Endothelial cell of umbilical vein (primary cell): ENCODE data around the gene ASIC4.

ENCODE experiments used
- EZH2 ChIP-seq: IDR thresholded peaks from 2 replicates; pipeline ENCODE4 v1.6.1; 2012; ENCODE audit warnings: borderline replicate concordance, low read depth, mild to moderate bottlenecking, moderate library complexity, low read length, inconsistent platforms; ENCODE audit not compliant: severe bottlenecking
- FOS ChIP-seq: IDR thresholded peaks from 2 replicates; pipeline ENCODE4 v1.6.1; 2011; ENCODE audit warnings: mild to moderate bottlenecking, low read length, moderate library complexity, borderline replicate concordance; ENCODE audit not compliant: insufficient read depth
- GATA2 ChIP-seq: IDR thresholded peaks from 2 replicates; pipeline ENCODE4 v1.7.0; 2011; ENCODE audit warnings: low read depth, mild to moderate bottlenecking, moderate library complexity, mixed read lengths, low read length; ENCODE audit not compliant: insufficient read length, insufficient read depth
- JUN ChIP-seq: IDR thresholded peaks from 2 replicates; pipeline ENCODE4 v1.6.1; 2011; ENCODE audit warnings: borderline replicate concordance, low read depth; ENCODE audit not compliant: insufficient read length, insufficient read depth
- MYC ChIP-seq: IDR thresholded peaks from one replicate; pipeline ENCODE4 v1.6.1; 2011; ENCODE audit warnings: mild to moderate bottlenecking, low read depth, low read length
- POLR2A ChIP-seq: IDR thresholded peaks from 2 replicates; pipeline ENCODE4 v1.6.1; 2012; ENCODE audit warnings: low read depth, mild to moderate bottlenecking, control low read depth, low read length
- POLR2AphosphoS5 ChIP-seq: IDR thresholded peaks from 2 replicates; pipeline ENCODE4 v1.6.1; 2012; ENCODE audit warnings: low read depth, mild to moderate bottlenecking, control low read depth, low read length, moderate library complexity; ENCODE audit not compliant: insufficient read depth
- TF ChIP-seq, protein P1 (sequence below), 2 donors: IDR thresholded peaks; 1 replicate in 1 of 2; 2 replicates in 1 of 2; pipeline ENCODE4 v1.5.1; 2011; ENCODE audit warnings: low read length in 2 of 2, mild to moderate bottlenecking in 2 of 2, moderate library complexity in 2 of 2, control low read depth in 1 of 2, inconsistent platforms in 1 of 2, low read depth in 1 of 2; ENCODE audit not compliant: insufficient read depth in 1 of 2; ENCODE audit errors: extremely low read depth in 1 of 2
- TF ChIP-seq, protein P2 (sequence below): IDR thresholded peaks from 2 replicates; pipeline ENCODE4 v1.6.1; 2011; ENCODE audit not compliant: insufficient read depth, insufficient read length

DNA sequence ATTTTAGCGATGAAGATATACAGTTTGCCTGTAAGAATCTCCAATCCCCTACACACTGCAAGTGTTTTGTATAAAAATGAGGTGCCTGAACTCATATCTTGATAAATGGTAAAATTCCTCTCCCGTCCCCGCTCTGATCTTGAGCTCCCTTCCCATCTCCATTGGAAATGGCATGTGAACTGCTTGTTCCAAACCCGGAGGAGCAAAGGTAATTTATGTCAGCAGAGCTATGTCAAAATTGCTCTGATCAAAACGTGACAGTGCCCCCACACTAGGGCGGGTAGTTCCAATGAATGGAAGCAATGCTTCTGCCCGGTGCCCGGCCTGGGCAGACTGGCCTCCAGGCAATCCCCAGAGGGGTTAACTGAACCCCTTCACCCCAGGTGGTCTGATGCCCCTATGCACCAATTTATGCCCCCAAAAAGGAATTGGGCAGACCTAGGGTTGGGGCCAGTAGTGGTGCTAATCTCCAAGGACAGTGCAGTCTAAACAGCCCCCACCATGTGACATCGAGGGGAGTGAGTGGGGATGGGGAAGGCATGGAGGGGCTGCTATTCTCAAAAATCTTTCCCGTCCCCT is 19.2 kb upstream of the ASIC4 start:
- TF ChIP-seq EZH2 (no peak), POLR2A (no peak), POLR2AphosphoS5 (no peak), GATA2 (no peak), MYC (no peak), JUN (no peak), FOS (no peak)
- TF ChIP-seq, protein P1, sequence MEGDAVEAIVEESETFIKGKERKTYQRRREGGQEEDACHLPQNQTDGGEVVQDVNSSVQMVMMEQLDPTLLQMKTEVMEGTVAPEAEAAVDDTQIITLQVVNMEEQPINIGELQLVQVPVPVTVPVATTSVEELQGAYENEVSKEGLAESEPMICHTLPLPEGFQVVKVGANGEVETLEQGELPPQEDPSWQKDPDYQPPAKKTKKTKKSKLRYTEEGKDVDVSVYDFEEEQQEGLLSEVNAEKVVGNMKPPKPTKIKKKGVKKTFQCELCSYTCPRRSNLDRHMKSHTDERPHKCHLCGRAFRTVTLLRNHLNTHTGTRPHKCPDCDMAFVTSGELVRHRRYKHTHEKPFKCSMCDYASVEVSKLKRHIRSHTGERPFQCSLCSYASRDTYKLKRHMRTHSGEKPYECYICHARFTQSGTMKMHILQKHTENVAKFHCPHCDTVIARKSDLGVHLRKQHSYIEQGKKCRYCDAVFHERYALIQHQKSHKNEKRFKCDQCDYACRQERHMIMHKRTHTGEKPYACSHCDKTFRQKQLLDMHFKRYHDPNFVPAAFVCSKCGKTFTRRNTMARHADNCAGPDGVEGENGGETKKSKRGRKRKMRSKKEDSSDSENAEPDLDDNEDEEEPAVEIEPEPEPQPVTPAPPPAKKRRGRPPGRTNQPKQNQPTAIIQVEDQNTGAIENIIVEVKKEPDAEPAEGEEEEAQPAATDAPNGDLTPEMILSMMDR (IDR thresholded peaks at IDR 0.05; ENCODE audit: extremely low read depth in 1 of 2, insufficient read depth in 1 of 2, low read depth in 1 of 2, low read length in 2 of 2): no peak
- TF ChIP-seq, protein P2, sequence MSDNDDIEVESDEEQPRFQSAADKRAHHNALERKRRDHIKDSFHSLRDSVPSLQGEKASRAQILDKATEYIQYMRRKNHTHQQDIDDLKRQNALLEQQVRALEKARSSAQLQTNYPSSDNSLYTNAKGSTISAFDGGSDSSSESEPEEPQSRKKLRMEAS: no peak
